ENCODE measurements around the gene UBALD2. TPM values are rescaled to one million over a fixed set of nuclear protein-coding genes. Genes with fewer than 3 reads are reported as not detected.
"Not testable (repeated sequence)": the region's sequence is repeated elsewhere in the genome, so short reads cannot be mapped to it uniquely, and the experiment has no call there.

Gene UBALD2
- total RNA-seq, 2 donors from 2014 or later = 36.0 to 46.0 TPM

DNA sequence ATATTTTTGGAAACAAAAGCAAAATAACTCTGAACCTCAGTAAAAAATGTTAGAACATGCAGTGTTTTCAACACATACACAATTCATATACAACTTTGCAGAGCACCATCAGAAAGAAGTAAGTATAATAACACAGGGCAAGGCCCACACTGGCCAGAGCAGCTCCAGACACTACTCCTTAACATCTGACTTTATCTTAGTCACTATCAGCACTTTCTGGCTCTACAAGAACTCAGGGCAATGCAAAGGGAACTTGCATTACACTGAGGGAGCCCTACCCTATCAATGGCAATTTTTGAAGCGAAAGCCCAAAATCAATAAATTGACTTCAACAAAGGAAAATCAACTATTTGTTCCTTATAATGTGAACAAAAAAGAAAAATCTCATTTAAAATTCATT is 41.3 kb upstream of the UBALD2 start:
- TF ChIP-seq, protein P1, sequence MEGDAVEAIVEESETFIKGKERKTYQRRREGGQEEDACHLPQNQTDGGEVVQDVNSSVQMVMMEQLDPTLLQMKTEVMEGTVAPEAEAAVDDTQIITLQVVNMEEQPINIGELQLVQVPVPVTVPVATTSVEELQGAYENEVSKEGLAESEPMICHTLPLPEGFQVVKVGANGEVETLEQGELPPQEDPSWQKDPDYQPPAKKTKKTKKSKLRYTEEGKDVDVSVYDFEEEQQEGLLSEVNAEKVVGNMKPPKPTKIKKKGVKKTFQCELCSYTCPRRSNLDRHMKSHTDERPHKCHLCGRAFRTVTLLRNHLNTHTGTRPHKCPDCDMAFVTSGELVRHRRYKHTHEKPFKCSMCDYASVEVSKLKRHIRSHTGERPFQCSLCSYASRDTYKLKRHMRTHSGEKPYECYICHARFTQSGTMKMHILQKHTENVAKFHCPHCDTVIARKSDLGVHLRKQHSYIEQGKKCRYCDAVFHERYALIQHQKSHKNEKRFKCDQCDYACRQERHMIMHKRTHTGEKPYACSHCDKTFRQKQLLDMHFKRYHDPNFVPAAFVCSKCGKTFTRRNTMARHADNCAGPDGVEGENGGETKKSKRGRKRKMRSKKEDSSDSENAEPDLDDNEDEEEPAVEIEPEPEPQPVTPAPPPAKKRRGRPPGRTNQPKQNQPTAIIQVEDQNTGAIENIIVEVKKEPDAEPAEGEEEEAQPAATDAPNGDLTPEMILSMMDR (conservative IDR thresholded peaks at IDR 0.05) = no peak
- 67% methylated on average over 1 of the region's 1 CpG; no CpG with 5 or more reads in 1 of the 2 experiments for WGBS, 2 experiments (ENCODE audit: insufficient coverage in 1 of 2, insufficient read length in 1 of 2)
- H3K9ac ChIP-seq (ENCODE audit: extremely low read depth, low read length, poor library complexity, severe bottlenecking) = no peak overlapping the region
- Mint-ChIP-seq H3K36me3 (ENCODE audit: low read depth) (no peaks in the 10 kb centered on the region), H3K27ac (no peak overlapping the region), H3K27me3 (ENCODE audit: insufficient read depth) (peaks cover under 1% of the 10 kb centered on the region), H3K4me3 (no peak overlapping the region), H3K4me1 (no peaks in the 10 kb centered on the region), H3K9me3 (no peaks in the 10 kb centered on the region)
- H3K27me3 ChIP-seq (ENCODE audit: control insufficient read depth, insufficient read depth, low read length, poor library complexity, severe bottlenecking) = no peaks in the 10 kb centered on the region
- H3K36me3 ChIP-seq (ENCODE audit: control insufficient read depth, insufficient read depth, low read length) = no peaks in the 10 kb centered on the region
- no peak overlapping the region for H3K4me3 ChIP-seq (ENCODE audit: low read length)
- no peaks in the 10 kb centered on the region for H3K4me1 ChIP-seq (ENCODE audit: control insufficient read depth, insufficient read depth, low read length)
- no peaks in the 10 kb centered on the region for H3K9me3 ChIP-seq (ENCODE audit: control insufficient read depth, low read length)
- no peak for DNase-seq
- H3K27ac ChIP-seq (ENCODE audit: low read depth, low read length) = no peak overlapping the region

DNA sequence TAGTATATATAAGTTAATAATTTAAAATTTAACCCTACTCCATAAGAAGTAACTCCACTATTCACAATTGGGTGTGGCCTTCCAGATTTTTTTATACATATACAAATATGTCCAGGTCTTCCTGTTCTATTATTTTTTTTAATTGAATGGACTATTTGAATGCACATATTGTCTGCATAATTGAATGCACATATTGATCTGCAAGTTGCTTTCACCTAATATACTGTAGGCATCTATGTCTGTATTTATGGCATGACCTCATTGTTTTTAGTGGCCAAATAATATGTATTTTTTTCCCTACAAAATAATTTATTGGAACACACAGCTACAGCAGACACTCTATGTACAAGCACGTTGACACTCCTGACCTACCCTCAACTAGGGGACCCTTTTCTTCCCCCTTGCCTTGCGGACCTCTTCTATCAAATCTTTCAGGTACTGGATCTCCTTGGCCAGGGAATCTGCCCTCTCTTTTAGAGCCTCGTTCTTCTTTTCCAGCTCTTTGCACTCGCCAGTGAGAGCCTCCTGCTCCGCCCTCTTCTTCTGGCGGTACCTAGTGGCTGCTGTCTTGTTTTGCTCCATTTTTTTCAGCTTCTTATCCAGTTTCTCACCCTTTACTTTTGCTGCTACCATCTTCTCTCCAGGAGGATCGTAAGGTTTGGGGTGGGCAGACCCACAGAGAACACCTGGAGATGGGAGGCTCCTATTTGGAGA is 39.6 kb upstream of the UBALD2 start:
- not testable (repeated sequence) for H3K9me3 Mint-ChIP-seq; H3K9me3 ChIP-seq (ENCODE audit: control insufficient read depth, low read length); H3K4me3 Mint-ChIP-seq; H3K4me1 Mint-ChIP-seq; H3K36me3 ChIP-seq (ENCODE audit: control insufficient read depth, insufficient read depth, low read length); H3K27ac Mint-ChIP-seq; H3K36me3 Mint-ChIP-seq (ENCODE audit: low read depth); H3K27ac ChIP-seq (ENCODE audit: low read depth, low read length); H3K27me3 Mint-ChIP-seq (ENCODE audit: insufficient read depth); DNase-seq; H3K9ac ChIP-seq (ENCODE audit: extremely low read depth, low read length, poor library complexity, severe bottlenecking); H3K4me1 ChIP-seq (ENCODE audit: control insufficient read depth, insufficient read depth, low read length); H3K4me3 ChIP-seq (ENCODE audit: low read length)
- WGBS, 2 experiments (ENCODE audit: insufficient coverage in 1 of 2, insufficient read length in 1 of 2) = 80 to 89% methylated on average over 1 to 6 of the region's 7 CpGs
- peaks cover 12% of the 10 kb centered on the region for H3K27me3 ChIP-seq (ENCODE audit: control insufficient read depth, insufficient read depth, low read length, poor library complexity, severe bottlenecking)

DNA sequence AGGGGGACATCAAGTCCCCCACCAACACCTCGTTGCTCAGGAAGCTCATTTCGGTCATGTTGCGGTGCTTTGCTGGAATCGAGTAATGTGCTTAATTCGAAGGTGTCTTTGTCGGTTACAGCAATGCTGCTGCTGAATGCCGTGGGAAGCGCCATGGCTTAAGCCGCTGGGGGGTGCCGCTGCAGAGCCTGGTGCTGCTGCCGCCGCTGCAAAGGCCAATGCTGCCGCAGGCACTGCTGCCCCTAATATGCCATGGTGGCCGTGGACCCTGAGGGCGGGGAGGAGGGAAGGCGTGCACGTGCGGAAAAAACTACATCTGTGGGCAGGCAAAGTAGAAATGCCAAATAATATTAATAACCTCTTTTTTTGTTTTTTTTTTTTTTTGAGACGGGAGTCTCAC is 38.4 kb upstream of the UBALD2 start:
- not testable (repeated sequence) for DNase-seq; H3K4me1 Mint-ChIP-seq; H3K36me3 Mint-ChIP-seq (ENCODE audit: low read depth); H3K27me3 Mint-ChIP-seq (ENCODE audit: insufficient read depth); H3K9me3 Mint-ChIP-seq; H3K27ac Mint-ChIP-seq; H3K4me3 ChIP-seq (ENCODE audit: low read length); H3K4me1 ChIP-seq (ENCODE audit: control insufficient read depth, insufficient read depth, low read length); H3K36me3 ChIP-seq (ENCODE audit: control insufficient read depth, insufficient read depth, low read length); H3K9me3 ChIP-seq (ENCODE audit: control insufficient read depth, low read length); H3K4me3 Mint-ChIP-seq; H3K27ac ChIP-seq (ENCODE audit: low read depth, low read length); H3K9ac ChIP-seq (ENCODE audit: extremely low read depth, low read length, poor library complexity, severe bottlenecking)
- 92 to 94% methylated on average over 12 to 16 of the region's 19 CpGs for WGBS, 2 experiments (ENCODE audit: insufficient coverage in 1 of 2, insufficient read length in 1 of 2)
- peaks cover 12% of the 10 kb centered on the region for H3K27me3 ChIP-seq (ENCODE audit: control insufficient read depth, insufficient read depth, low read length, poor library complexity, severe bottlenecking)

DNA sequence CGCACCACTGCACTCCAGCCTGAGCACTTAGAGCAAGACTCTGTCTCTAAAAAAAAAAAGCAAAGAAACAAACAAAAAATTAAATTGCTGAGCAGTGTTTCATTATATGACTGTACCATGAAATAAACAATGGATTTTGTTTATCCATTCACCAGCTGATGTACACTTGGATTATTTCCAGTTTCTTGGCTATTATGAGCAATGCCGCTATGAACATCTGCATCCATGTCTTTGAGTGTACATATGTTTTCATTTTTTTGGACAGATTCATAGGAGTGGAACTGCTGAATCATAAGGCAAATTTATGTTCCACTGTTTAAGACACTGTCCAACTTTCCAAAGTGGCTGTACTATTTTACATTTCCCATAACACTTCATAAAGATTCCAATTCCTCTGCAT is 32.8 kb upstream of the UBALD2 start:
- Histone ChIP-seq H3K27ac (ENCODE audit: low read depth, low read length) (no peak overlapping the region), H3K27me3 (ENCODE audit: control insufficient read depth, insufficient read depth, low read length, poor library complexity, severe bottlenecking) (peaks cover 19% of the 10 kb centered on the region), H3K36me3 (ENCODE audit: control insufficient read depth, insufficient read depth, low read length) (no peaks in the 10 kb centered on the region), H3K4me1 (ENCODE audit: control insufficient read depth, insufficient read depth, low read length) (no peaks in the 10 kb centered on the region), H3K9me3 (ENCODE audit: control insufficient read depth, low read length) (no peaks in the 10 kb centered on the region), H3K9ac (ENCODE audit: extremely low read depth, low read length, poor library complexity, severe bottlenecking) (no peak overlapping the region), H3K4me3 (ENCODE audit: low read length) (no peak overlapping the region)
- WGBS, 2 experiments (ENCODE audit: insufficient coverage in 1 of 2, insufficient read length in 1 of 2) = 96 to 100% methylated on average over 1 to 2 of the region's 2 CpGs
- Mint-ChIP-seq H3K4me3 (no peak overlapping the region), H3K27ac (no peak overlapping the region), H3K27me3 (ENCODE audit: insufficient read depth) (peaks cover 10% of the 10 kb centered on the region), H3K36me3 (ENCODE audit: low read depth) (no peaks in the 10 kb centered on the region), H3K9me3 (no peaks in the 10 kb centered on the region), H3K4me1 (no peaks in the 10 kb centered on the region)
- no peak for DNase-seq
- TF ChIP-seq, protein P1 (conservative IDR thresholded peaks at IDR 0.05) = no peak

All from endodermal cell (in vitro differentiated cells).